HG03575 (cell line): Measurements from ENCODE around the gene PAGE2.
"Not testable (repeated sequence)": the region's sequence is repeated elsewhere in the genome, so short reads cannot be mapped to it uniquely, and the experiment has no call there.

Experiments used
- ATAC-seq: cut with Tn5 transposase; IDR thresholded peaks from one replicate; pipeline ENCODE4 v1.9.1; 2021; ENCODE audit not compliant: unreplicated experiment, insufficient number of reproducible peaks, low FRiP score; ENCODE audit errors: extremely low read depth

PAGE2 gene, protein sequence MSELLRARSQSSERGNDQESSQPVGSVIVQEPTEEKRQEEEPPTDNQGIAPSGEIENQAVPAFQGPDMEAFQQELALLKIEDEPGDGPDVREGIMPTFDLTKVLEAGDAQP

DNA sequence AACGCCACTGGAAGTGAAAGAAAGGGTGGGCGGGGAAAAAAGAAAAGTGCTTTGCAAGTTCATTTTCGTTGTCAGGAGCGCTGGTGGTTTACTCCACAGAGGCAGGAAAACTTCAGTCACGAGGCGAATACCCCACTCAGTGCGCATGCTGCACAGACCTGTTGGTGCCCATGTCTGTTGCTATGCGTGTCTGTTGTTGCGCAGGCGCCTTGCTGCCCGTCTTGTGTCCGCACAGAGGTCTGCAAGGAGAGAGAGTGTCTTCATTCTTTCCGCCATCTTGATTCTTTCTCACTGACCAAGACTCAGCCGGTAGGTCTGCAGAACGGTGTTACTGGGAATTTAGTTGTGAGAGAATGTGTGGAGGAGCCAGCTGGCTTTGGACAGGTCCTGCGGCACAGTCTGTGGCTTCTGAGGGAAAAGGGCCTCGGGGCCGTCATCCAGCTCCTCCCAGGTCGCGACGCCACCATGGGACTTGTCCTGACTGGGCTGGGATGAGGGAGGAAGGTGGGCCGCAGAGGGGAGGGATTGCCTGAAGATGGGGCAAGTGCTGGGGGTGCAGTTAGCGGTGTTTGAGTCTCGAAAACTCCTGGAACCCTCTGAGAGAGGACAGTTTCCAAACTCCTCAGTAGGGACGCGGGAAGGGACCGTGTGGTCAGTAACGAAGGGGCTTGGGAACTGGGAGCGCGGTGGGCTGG lies at the start of gene PAGE2:
TSS of gene PAGE2 (plus strand) at position 224 of the 695 bp plus-strand sequence. CDS start 1,003 bp downstream, outside the sequence.
- ATAC-seq: no peak

DNA sequence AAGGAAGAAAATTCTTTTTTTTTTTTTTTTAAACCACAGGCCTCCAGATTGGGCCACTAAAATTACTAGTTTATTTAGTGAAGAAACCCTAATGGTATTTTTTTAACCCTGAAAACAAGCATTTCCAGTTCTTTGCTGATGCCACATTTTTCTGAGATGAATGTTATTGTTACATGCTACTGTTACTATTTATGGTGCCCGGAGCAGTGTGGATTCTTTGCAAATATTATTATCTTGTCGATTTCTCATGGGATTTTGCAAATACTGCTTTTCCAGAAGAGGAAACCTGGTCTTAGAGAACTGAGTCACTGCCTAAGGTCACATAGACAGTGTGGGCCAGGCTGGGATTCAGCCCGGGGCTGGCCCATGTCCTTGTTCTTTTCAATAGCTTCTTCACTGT lies 49.3 kb upstream of the PAGE2 start:
- ATAC-seq: no peak

DNA sequence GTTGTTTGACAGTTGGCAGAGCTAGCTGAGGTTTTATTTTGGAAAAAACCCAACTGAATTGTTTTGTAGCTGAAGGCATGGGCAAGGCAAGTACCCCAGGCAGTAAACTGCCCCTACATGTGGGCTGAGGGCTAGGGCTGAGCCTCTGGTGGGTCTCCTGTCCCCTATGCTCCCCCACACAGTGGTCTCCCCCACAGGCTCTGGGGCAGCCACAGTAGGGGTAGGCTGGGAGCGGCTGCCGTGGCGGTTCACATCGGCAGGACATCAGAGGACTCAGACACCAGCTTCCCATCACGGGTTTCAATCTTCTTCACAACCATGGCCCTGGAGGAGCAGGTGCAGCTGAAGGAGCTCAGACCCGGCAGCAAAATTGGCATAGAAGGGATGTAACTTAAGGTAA lies 47.3 kb upstream of the PAGE2 start:
- ATAC-seq: no peak

DNA sequence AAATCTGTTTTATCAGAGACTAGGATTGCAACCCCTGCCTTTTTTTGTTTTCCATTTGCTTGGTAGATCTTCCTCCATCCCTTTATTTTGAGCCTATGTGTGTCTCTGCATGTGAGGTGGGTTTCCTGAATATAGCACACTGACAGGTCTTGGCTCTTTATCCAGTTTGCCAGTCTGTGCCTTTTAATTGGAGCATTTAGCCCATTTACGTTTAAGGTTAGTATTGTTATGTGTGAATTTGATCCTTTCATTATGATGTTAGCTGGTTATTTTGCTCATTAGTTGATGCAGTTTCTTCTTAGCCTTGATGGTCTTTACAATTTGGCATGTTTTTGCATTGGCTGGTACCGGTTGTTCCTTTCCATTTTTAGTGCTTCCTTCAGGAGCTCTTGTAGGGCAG lies 38.2 kb upstream of the PAGE2 start:
- not testable (repeated sequence) for ATAC-seq

DNA sequence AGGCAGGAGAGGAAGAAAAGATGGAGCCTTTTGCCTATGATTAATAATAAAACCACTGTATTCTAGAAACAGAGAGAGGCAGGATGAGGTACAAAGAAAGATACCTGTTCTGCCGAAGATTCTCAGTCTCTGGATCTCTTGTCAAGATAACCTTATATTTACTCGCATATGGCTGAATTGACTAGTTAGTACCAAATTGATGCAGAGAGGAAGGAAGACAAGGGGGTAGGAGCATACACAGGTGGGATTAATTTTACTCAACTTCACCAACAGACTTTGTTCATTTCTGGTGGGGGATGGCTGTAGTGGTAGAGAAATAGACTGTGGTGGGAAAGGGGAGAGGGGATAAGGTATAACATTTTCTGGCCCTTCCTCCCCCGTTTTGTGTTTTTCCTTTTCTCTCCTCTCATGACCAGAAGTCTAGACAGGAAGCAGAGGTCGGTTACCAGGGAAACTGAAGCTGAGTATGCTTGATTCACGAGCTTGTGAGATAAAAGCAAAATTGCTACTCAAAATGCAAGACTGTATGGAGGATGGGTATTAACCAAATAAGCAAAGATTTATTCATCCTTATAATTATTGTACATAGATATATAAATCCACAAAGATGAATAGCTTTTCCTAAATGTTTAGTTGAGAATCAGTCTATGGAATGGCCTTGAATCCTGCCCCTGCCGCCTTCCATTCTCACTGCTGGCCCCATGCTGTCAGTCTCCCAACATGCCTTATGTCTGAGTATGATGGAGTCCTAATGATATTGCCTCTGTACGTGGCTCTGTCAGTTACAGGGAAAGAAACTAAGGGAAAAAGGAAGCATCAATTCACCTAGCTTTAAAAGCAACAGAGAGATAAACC lies 31.8 kb upstream of the PAGE2 start:
- no peak for ATAC-seq

DNA sequence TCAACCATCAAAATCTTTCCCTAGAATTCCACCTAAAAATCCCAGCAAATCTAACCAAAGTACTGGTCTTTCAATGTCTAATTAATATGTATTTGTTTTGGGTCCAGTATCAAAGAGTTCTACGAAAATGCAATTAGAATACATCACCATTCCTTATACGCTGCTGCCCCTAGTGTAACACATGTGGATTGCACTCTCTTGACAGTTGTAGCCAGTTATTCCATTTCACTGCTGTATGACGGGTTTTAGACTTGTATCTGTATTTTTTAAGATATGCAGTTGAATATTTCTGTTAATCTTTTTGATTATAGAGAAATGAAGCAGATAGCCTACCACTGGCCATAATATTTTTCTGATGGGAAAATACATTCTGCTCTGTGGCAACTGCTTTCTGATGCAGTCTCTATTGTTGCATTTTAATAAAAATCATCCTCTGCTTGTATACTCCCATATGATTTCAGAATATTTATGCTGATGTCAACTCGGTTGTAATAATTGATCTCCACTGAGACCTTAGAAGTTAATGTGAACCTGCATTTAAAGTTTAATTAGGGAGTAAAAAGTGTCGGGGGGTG lies 31.1 kb upstream of the PAGE2 start:
- no peak for ATAC-seq

DNA sequence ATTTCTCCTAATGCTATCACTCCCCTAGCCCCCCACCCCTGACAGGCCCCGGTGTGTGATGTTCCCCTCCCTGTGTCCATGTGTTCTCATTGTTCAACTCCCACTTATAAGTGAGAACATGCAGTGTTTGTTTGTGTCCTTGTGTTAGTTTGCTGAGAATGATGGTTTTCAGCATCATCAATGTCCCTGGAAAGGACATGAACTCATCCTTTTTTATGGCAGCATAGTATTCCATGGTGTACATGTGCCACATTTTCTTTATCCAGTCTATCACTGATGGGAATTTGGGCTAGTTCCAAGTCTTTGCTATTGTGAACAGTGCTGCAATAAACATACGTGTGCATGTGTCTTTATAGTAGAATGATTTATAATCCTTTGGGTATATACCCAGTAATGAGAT lies 21.6 kb upstream of the PAGE2 start:
- ATAC-seq: not testable (repeated sequence)

DNA sequence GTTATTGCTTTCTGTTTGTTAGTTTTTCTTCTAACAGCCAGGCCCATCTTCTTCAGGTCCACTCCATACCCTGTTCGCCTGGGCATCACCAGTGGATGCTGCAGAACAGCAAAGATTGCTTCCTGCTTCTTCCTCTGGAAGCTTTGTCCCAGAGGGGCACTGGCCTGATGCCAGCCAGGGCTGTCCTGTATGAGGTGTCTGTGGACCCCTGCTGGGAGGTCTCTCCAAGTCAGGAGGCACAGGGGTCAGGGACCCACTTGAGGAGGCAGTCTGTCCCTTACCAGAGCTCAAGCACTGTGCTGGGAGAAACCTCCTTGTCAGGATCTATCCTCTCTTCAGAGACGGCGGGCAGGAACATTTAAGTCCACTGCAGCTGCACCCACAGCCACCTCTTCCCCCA lies 16.5 kb upstream of the PAGE2 start:
- ATAC-seq: no peak

DNA sequence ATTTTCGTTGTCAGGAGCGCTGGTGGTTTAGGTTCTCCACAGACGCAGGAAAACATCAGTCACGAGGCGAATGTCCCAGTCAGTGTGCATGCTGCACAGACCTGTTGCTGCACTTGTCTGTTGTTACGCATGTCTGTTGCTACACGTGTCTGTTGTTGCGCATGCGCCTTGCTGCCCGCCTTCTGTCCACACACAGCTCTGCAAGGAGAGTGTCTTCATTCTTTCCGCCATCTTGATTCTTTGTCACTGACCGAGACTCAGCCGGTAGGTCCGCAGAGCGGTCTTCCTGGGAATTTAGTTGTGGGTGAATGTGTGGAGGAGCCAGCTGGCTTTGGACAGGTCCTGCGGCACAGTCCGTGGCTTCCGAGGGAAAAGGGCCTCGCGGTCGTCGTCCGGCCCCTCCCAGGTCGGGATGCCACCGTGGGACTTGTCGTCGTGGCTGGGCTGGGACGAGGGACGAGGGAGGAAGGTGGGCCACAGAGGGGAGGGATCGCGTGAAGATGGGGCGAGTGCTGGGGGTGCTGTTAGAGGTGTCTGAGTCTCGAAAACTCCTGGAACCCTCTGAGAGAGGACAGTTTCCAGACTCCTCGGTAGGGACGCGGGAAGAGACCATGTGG lies 13.9 kb upstream of the PAGE2 start, which contains the start of gene PAGE2B:
TSS of gene PAGE2B (plus strand) at position 180 of the 617 bp plus-strand sequence. CDS start 1,012 bp downstream, outside the sequence.
- no peak for ATAC-seq

DNA sequence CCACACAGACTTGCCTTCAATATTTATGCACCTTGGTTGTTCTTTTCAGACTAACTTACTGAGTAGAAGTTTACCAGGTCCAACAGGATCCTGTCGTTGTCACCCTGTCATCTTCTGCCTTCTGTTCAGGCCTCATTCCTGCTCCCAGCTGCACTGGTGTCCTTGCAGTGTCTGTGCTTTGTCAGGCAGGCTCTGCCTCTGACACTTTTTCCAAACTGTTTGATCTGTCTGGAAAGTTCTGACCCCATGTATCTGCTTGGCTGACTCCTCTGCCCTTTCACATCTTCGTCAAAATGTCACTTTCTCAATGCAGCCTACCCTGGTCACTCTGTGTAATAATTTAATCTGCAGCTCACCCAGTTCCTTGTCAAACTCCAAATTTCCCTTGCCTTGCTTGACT lies 9.9 kb downstream of the PAGE2 start:
- no peak for ATAC-seq

DNA sequence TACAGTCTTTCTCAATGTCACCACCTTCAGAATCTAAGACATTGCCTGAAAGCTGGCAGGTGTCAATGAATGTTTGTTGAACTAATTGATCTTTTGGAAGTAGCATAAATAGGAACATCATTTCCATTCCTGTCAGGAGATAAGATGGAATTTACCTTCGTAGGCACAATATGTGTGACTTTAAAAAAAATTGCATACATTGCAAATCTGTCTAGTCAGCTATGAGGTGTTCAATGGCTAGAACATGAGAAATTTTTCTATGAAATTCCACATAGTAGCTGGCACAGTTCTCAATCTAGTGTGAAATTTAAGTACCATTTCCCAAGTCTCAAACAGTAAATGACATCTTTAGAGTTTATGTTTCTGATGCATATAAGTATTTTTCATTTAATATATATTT lies 10.3 kb downstream of the PAGE2 start:
- no peak for ATAC-seq

DNA sequence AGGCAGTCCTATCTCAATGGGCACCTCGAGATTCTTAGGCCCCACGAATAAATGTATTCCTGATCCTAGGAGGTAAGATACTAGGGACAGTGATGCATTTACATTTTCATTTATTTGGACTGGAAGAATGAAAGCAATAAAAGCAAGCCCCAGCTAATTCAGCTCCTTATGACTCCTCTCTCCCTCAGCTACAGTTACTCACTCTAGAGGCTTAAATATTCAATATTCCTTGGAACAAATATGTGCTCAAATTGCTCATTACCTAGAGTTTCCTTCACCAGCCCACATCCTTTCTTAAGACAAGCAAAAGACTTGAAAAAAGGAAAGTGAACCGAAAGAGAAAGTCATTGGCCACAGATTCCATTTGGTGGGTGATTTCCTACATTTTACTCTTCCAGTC lies 13.9 kb downstream of the PAGE2 start:
- ATAC-seq: no peak

DNA sequence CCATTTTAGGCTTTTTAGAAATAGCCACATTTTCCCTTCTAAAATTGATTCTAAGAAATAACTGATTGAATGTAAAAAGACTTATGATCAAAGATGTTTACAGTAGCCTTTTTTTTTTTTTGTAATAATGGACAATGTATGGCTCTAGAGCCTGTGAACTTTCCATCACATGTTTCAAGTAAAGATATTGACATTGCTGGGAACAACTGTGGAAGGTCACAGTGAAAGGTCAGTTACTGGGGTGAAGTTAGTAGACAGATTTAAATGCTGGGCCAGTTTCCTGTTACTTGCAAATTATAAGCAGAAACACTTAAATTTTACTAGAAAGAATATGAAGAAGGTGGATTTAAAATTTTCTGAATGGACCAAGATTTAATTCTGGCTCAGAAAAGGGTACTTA lies 18.4 kb downstream of the PAGE2 start:
- ATAC-seq: no peak

DNA sequence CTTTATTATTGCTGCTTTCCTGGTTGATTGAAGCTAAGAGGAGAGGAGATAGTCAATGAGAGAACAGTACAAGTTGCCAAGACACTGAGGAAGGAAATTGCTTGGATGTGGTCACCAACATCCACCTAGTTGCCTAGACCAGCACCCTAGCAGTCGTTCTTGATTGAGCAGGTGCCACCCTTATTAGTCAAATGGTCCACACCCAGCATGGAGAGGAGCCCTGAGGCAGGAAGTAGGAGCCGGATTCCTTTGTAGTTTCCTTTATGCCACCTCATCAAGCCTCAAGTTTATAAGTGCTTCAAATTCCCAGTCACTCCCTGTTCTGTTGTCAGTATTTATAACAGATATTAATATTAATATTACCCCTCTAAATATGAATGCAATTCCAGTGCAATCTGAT lies 19.1 kb downstream of the PAGE2 start:
- ATAC-seq: no peak

DNA sequence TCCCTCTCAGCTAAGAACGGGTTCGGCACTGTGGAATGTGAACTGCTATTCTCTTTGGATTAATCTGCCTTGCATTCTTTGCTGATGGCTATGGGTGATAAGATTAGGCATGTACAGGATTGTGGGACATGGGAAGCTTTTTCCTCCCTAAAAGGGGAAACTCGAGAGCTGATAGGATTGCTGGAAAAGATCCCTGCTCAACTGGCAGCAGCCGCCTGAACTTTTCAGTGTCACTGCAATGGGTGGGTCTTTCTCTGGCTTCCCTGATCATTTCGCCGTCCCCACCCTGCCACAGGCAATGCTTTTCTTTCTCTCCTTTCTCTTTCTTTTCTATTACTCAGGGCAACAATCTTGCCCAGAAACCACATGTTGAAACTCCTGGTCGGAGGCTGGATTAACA lies 20.5 kb downstream of the PAGE2 start:
- ATAC-seq: no peak

DNA sequence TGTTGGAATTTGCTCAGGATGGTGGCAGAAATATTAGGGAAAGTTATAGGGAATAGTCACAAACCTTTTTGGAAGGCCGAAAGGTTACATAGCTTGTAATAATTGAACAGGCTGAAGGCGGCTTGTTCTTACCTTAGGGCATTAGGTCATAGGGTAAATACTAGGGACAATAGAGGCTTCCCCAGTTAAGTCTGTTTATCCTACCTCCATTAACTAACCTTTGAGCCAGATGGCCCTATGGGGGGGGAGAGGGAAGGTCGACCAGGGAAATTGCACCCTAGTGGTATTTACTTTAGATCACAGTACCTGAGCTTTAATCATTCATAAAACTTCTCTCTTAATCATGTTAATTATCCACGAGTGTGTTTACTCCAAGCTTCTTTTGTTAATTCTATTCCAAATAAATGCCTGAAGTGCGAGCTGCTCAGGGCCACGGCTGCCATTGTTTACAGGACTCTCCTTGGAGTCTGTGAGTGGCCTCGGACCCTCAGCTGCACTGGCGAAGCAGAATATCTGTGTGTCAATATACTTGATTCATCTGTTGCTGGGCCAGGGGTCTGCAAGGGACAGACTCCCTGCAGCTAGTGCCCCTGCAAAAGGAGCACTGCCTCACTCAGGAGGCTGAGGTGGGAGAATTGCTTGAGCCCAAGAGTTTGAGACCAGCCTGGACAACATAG lies 22.9 kb downstream of the PAGE2 start:
- ATAC-seq: no peak

DNA sequence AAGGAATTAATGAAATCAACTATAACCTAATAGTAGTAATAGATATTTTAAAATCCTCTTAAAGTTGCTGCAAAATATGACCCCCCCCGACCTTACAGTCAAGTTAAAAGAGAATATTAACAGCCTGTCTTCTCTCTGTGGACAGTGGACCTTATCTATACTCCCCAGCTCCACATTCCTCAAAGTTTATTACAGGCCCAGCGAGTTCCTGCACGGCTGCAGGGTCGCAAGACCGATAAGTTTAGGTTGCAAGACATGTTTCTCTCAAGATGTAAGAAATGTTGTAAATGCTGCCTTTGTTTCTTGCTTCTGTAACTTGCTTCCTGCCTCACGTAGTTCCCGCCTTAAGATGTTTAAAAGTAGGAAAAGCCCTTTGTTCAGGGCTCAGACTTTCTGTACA lies 27.8 kb downstream of the PAGE2 start:
- not testable (repeated sequence) for ATAC-seq

DNA sequence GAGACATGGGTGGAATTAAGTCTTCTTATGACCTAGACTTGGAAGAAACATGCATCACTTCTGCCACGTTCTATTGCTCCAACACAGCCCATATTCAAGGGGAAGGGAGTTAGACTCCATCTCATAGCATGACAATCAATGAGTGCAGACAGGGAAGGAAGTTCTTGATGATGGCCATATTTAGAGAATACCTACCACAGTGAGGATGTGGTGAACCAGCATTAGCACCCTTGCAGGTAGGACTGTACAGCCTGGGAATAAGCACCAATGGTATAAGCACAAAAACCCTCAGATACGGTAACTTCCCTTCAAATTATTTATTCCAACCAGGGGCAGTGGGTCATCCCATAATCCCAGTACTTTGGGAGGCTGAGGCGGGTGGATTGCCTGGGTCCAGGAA lies 29.8 kb downstream of the PAGE2 start:
- no peak for ATAC-seq

DNA sequence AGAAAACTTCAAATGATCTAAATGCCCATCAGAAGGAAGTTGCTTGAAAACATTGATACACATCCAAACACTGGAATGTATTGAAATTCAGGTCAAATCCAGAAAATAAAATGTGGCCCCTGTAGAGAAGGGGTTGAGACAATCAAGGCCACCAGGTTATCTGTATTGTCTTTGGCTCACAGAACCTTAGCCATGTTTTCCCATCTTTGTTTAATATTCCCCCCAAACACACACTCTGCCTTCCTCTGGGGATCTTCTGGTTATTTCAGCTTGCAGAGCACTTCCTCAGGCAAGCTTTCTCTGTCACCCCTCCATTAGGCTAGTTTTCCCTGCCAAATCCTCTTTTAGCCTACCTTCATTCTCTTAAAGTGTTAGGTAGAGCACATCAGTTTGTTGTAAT lies 30.5 kb downstream of the PAGE2 start:
- ATAC-seq: no peak
